HG02981 (cell line): ENCODE data around the gene TMEM59L.

ENCODE experiments used
- ATAC-seq: cut with Tn5 transposase; IDR thresholded peaks from one replicate; pipeline ENCODE4 v1.9.1; 2021; ENCODE audit warnings: mild to moderate bottlenecking, moderate library complexity; ENCODE audit not compliant: unreplicated experiment

Gene TMEM59L

DNA sequence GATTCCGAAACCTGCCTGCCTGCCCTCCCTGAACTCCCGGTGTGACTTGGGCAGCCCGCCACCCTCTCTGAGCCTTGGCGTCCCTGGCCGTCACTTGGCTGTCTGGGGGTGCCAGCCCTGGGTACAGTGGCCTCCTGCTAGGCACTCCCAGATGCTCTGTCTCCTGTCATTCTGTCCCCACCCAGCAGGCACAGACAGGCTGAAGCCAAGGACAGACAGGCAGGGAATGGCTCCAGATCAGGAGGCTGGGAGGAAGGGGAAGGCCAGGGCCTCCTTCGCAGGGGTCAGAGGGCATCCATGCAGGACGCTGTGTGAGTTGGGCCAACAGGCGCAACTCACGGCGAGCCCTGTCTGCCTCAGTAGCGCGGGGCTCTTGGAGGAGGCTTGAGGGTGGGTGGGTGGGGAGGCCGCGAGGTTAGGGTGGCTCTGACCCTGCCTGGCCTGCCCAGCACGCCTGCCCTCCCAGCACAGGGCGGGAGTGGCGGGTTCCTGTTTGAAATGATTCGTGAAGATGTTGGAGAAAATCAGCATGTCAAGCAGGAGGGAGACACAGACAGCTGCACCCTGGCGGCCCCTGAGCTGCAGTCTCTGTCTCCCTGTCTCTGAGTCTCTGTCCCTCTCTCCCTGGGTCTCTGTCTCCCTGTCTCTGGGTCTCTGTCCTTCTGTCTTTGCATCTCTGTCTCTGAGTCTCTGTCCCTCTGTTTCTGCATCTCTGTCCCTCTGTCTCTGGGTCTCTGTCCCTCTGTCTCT, 43.8 kb downstream of the TMEM59L start:
- no peak for ATAC-seq

DNA sequence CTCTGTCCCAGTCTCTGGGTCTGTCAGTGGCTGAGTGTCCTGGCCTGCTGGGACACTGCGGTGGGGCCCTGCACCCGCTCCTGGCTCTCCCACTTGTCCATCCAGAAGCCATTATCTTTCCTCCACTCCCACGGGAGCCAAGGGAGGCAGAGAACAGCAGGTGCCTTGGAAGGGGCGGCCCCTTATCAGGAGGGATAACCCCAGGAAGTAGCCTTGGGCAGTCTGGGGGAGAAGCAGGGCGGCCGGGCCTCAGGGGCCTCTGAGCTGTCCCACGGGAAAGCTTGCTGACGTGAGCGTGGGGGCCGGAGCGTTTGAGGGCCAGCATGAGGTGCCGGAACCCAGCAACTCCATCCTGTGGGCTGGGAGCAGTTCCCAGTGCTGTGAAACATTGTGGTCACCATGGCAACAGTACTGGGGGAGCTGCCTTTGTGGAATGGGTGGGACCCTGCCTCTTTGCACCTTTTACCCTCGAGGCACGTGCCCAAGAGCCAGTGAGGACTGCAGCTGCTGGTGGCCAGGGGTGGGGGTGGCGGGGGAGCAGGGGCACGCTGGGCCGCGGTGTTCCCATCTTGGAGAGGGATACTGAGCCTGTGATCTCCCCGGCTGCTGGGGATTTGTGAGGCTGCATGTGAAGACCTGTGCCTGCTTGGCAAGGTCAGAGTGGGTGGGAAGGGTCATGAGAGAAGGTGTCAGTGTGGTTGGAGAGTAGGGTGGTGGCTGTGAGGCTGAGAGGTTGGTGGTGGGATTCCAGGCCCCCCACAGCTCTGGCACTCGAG, 45.1 kb downstream of the TMEM59L start:
- no peak for ATAC-seq

DNA sequence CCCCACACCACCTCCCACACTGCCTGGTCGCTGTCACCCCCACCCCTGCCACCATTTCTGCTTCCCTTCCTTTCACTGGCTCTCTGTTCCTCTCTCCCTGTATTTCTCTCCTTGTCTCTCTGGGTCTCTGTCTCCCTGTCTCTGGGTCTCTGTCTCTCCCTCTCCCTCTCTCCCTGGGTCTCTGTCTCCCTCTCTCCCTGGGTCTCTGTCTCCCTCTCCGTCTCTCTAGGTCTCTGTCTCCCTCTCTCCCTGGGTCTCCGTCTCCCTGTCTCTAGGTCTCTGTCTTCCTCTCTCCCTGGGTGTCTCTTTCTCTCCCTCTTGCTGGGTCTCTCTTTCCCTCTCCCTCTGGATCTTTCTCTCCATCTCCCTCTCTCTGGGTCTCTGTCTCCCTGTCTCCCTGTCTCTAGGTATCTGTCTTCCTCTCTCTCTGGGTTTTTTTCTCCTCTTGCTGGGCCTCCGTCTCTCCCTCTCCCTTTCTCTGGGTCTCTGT, 45.7 kb downstream of the TMEM59L start:
- no peak for ATAC-seq

DNA sequence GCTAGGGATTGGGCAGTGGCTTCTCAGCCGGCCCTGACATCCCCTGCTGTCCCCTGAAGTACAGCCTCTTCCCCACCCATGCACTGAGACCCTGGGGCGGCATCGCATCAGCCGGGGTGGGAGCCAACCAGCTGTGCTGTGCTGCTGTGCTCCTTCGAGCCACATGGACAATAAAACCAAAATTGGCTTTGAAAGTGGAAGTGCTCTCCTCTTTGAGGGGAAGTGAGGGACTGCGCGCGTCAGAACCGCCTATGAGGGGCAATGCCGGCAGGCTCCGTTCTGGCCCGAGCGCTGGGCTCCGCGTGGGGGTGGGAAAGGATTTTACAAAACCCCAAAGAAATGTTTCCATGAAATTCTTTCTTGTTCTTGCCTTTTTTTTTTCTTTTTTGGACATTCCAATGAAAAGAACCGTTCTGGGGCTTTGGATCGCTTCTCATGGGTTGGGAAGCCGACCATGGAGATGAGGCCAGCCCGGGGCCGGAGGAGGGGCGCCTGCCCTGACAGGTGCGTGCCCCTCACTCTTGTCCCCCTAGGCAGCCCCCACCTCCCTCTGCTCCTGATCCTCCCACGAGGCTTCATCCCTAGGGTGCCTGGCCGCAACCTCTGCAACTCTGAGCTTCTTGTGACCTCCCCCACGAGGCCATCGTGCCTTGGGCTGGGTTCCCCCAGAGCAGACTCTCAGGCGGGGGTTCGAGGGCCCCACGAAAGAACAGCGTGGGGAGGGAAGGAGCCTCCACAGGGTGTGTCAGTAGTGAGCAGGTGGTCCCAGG, 46.8 kb downstream of the TMEM59L start:
- no peak for ATAC-seq

DNA sequence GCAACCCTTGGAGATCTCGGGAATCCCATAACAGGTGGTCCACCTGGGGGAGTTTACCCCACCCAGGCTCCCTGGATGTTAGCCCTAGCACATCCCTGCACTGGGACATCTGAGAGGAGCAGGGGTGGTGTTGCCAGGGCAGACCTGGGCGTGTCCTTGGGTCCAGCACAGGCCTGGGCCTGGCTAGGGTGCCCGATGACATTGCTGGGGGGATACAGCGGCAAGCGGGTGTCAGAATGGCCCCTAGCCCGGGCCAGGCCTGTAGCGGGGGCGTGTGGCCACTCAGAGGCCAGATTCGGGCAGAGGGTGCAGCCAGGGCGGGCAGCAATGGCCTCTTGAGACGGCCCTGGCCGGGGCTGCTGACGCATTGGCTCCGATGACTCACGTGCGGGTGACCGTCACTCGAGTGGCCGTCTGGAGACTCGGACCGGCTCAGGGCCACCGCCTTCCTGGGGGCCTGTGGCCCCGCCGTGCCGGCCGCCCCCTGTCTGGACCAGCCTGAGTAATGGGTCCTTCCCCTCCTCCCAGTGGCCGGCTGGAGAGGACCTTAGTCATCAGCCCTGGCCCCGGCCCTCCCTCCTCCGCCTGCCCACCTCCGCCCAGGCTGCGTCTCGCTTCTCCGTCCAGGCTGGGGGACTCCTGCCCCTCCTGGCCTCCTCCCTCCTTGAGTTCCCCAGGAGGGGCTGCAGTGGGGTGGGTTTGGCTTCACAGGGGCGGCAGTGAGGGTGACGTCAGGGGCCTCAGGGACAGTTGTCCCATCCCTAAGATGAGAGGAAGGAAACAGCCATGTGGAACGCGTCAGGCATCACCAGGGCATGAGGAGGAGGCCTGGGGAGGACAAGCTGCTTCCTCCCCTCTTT, 47.6 kb downstream of the TMEM59L start:
- no peak for ATAC-seq

DNA sequence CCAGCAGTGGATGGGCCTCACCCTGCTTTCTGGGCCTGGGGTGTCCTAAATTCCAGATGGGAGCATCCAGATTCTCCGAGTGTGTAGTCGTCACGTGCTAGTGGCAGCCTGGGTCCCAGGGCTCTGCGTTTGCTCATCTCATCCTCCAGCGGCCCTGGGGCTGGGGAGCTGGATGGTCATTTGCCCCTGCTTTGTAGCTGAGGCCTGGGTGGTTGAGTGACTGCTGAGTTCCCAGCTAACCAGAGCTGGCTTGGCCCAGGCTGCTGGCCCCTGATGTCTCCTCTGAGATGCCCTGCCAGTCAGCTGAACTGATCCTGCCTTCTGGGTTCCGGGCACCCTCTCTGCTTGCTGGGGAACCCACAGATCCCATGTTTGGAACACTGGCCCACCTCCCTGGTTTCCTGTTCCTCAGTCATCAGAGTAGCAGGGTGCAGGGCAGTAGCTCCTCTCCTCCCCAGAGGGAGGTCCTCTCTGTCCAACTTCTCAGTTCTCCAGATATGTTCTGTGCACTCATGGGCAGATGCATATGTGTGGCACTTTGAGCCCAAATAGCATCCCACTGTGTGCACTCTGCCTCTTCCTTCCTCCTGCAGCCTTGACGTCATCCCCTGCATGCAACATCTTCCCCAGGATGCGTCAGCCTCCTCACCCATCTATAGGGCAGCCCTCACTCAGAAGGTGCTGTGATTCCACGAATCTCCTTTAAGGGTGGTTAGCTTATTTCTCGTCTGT, 48.4 kb downstream of the TMEM59L start:
- ATAC-seq, result no peak

DNA sequence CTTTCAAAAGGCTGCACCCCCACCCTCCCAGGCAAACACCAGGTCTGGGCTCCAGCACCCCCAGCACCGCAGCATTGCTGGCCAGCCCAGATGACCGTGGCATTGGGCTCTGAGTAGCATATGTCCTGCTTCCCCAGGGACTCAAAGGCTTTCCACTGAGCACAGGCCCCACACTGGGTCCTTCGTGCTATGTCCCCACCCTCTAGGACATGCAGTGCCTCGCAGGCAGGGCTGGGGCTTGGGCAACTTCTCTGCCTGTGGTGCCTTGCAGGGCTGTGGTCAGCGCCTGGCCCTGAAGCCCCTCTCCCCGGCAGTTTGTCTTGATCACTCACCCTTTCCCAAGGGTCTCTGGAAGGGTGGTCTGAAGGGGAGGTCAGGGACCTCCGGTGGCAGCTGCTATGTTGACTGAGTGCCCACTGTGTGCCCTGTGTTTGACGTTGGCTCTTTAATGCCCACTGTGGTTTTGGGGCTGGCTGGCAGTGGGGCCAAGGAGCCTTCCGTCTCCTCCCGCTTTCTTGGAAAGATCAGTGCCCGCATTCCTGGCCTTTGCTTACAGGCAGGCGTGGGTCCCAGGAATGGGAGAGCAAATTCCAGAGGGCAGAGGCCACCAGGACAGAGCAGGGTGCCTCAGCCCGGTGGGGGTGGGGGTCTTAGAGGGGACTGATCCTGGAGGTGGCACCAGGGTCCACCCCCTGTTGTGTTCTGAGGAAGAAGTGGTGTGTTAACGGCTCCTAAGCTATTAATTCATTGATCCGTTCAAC, 50.5 kb downstream of the TMEM59L start:
- ATAC-seq, result no peak

DNA sequence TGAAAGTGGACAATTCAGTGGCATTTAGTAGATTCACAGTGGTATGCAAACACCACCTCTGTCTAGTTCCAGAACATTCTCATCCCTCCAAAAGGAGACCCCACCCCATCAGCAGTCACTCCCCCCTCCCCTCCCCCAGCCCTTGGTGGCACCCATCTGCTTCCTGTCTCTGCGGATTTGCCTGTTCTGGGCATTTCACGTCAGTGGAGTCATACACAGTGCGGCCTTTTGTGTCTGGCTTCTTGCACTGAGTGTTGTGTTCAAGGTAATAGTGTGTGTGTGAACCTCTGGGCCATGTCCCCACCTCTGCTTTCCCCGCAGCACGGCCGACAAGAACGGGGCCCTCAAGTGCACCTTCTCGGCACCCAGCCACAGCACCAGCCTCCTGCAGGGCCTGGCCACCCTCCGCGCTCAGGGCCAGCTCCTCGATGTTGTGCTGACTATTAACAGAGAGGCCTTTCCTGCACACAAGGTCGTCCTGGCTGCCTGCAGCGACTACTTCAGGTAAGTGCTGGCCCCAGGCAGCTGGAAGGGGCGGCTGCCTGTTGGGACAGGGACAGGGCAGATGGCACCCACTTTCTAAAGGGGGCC, 51.4 kb downstream of the TMEM59L start:
- no peak for ATAC-seq

DNA sequence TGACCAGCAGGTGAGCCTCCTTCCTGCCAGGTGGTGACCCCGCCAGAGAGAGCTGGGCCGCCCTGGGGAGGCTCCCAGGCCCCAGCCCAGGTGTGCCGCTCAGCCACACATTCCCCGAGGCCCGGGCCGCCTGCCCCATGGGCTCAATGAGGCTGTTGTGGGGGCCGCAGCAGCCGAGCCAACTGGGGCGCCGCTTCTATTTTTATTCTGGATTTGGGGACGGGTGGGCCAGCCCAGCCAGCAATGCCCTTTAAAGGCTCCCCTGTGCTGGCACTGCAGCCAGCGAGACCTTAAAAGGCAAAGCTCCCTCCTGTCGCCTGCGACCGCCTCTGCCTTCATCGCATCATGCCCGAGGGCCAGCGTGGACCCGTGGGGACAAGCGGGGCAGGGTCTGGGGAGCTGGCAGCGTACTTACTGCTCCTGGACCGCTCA, 53.1 kb downstream of the TMEM59L start:
- ATAC-seq, result no peak

DNA sequence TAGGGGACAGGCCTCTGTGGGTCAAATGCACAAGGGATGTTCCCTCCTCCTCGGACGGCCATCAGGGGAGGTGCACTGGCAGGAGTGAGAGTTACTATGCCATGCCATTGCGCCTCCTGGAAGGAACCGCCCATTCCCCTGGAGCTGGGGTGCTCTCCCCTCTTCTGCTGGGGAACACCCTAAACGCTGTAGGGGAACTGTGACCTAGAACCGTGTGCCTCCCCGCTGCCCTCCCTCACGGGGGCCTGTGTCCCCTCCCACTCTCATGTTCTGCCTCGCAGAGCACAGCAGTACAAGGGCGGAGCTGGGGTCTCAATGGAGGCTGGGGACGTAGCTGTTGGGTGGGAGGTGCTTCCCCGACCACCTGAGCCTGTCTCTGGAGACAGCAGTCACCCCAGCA, 53.6 kb downstream of the TMEM59L start:
- no peak for ATAC-seq

DNA sequence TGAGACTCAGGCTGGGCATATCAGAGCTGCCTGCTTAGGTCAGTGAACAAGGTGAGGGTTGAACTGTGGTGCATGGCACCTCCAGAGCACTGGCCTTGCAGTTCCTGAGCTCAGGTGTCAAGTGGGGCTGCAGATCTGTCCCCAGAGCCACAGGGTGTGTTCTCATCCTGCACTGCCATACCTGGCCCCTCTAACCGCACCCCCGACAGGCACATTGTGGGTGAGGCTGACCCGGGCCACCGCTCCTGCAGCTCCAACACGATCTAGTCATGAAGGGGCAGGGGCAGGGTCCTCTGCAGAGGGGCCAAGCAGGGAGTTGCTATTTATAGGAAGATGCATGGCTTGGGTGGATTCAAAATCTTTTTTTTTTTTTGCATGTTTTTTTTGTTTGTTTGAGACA, 54.1 kb downstream of the TMEM59L start:
- ATAC-seq, result no peak

DNA sequence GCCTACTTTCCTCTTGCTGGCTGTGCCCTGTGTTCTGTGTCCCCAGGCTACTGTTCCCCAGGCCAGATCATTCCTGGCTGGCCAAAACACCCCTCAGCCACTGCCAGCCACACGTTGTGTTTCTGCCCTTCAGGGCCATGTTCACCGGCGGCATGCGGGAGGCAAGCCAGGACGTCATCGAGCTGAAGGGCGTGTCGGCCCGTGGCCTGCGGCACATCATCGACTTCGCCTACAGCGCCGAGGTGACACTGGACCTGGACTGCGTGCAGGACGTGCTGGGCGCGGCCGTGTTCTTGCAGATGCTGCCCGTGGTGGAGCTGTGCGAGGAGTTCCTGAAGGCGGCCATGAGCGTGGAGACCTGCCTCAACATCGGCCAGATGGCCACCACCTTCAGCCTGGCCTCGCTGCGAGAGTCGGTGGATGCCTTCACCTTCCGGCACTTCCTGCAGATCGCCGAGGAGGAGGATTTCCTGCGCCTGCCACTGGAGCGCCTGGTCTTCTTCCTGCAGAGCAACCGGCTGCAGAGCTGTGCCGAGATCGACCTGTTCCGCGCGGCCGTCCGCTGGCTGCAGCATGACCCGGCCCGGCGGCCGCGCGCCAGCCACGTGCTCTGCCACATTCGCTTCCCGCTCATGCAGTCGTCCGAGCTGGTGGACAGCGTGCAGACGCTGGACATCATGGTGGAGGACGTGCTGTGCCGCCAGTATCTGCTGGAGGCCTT, 55.0 kb downstream of the TMEM59L start:
- ATAC-seq, result no peak

DNA sequence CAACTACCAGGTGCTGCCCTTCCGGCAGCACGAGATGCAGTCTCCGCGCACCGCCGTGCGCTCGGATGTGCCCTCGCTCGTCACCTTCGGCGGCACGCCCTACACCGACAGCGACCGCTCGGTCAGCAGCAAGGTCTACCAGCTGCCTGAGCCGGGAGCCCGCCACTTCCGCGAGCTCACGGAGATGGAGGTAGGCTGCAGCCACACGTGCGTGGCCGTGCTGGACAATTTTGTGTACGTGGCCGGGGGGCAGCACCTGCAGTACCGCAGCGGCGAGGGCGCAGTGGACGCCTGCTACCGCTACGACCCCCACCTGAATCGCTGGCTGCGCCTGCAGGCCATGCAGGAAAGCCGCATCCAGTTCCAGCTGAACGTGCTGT, 55.6 kb downstream of the TMEM59L start:
- no peak for ATAC-seq

DNA sequence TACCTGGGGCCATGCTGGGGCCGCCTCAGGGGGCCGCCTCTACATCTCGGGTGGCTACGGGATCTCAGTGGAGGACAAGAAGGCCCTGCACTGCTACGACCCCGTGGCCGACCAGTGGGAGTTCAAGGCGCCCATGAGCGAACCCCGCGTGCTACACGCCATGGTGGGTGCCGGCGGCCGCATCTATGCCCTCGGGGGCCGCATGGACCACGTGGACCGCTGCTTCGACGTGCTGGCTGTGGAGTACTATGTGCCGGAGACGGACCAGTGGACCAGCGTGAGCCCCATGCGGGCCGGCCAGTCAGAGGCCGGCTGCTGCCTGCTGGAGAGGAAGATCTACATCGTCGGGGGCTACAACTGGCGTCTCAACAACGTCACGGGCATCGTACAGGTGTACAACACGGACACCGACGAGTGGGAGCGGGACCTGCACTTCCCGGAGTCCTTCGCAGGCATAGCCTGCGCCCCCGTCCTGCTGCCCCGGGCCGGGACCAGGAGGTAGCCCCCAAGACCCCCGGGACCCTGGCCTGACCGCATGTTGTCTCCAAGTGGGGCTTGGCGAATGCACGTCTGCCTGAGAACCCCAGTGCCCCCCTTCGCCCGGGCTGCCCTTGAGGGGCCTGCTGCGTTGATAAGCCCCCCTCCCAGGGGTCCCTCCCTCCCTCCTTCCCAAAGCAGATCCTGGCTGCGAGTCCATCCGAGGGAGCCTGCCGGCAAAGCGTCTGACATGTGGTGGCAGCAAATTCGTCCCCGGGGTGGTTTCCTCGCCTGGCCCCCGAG, 56.3 kb downstream of the TMEM59L start:
- no peak for ATAC-seq

DNA sequence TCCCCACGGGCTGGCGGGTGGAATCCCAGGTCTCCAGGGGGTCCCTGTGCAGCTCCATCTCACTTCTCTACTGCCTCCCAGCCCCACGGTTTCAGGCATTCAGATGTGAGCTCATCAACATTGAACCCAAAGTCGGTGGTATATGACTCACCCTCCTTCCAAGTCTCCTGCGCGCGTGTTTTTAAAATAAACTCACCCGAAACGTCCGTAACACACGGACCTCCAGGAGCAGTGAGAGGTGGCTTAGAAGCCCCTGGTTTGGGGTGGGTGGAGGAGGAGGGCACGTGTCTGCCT, 56.8 kb downstream of the TMEM59L start:
- no peak for ATAC-seq

DNA sequence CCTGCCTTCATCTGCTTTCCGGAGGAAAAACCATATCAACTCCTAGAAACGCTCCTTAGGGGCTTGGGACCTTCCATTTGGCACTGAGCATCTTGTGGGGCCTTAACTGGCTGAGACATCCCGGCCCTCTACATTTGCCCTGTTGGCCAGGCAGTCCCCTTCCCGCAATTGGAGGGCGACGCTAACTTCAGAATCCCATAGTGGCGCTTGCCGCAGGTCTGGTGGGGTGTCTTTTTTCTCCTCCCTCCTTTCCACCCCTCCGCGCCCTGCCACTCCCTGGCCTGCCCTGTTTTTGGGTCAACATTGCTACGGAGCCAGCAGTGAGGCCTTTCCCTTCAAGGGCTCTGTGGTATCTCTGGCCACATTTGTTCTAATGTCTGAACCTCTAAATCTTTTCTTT, 57.2 kb downstream of the TMEM59L start:
- no peak for ATAC-seq

DNA sequence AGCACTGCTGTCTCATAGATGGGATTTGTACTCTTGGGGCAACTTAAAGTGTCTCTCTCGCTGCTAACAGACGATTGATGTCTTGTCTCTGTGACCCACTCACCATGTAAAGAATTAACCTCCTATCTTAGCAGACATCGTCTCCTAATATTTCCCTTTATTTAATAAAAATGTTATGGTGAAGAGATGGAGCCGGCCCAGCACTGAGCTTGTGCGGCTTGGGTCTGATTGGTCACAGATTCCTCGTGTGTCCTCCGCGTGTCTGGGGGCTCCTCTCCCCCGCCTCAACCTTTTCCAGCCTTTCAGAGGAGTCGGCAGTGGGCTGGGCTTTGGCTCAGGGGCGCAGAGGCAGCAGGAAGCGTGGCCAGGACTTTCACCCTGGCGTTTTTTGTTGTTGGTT, 57.6 kb downstream of the TMEM59L start:
- no peak for ATAC-seq
